ENCODE data around the gene AMH. TPM values are rescaled to one million over a fixed set of nuclear protein-coding genes. Genes with fewer than 3 reads are reported as not detected.
A peak's percentile ranks its signal among the peaks of the same experiment; 100 is the strongest.

Gene AMH
- total and polyA plus RNA-seq, 2 of the 13 experiments (the other 11 are each of a cell fraction or from before 2014, with no cell fraction given) = 0.03 to 0.18 TPM

DNA sequence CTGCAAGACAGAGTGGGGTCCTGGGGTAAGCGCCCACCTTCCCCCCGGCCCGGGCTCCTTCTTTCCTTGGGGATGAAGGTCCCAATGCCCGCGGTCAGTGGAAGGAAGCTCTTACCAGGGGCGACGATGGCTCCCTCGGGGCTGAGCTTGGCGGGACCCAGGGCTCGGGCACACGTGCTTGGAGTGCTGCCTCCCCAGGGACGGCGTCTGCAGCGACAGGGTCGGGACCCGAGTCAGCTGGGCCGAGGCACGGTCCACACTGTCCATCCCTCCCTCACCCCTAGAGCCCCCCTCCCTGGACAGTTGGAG is 3.6 kb downstream of the AMH start (continued):
- TF ChIP-seq HMGXB4 (CRISPR knock-in tag; IDR thresholded peaks at IDR 0.05; ENCODE audit: borderline replicate concordance in 1 of 2, low read depth in 1 of 2) (no peak), ZSCAN20 (CRISPR knock-in tag; IDR thresholded peaks at IDR 0.05; ENCODE audit: borderline replicate concordance) (peak; percentile 98; the same call in 1 of the 2 replicates), ZNF530 (CRISPR knock-in tag; IDR thresholded peaks at IDR 0.05; ENCODE audit: low read depth) (no peak), KDM2A (CRISPR knock-in tag; IDR thresholded peaks at IDR 0.05; ENCODE audit: borderline replicate concordance, low read depth) (no peak), ZNF251 (CRISPR knock-in tag; IDR thresholded peaks at IDR 0.05) (no peak), CENPT (CRISPR knock-in tag; IDR thresholded peaks at IDR 0.05; ENCODE audit: low read depth) (0 out of 2 replicates have a peak, but pooled peaks have one; percentile 64), MIXL1 (CRISPR knock-in tag; IDR thresholded peaks at IDR 0.05) (no peak), SATB2 (CRISPR knock-in tag; IDR thresholded peaks at IDR 0.05) (peak; percentile 90), NFKB2 (CRISPR knock-in tag; IDR thresholded peaks at IDR 0.05; ENCODE audit: borderline replicate concordance) (peak; percentile 84; the same call in 1 of the 2 replicates), CCAR2 (optimal IDR thresholded peaks at IDR 0.05; ENCODE audit: low read depth, low read length) (no peak), KDM4B (CRISPR knock-in tag; IDR thresholded peaks at IDR 0.05) (no peak), REXO4 (CRISPR knock-in tag; IDR thresholded peaks at IDR 0.05; ENCODE audit: borderline replicate concordance) (no peak), ZNF644 (CRISPR knock-in tag; IDR thresholded peaks at IDR 0.05; ENCODE audit: low read depth) (no peak), ZNF652 (CRISPR knock-in tag; IDR thresholded peaks at IDR 0.05; ENCODE audit: borderline replicate concordance, low read depth) (no peak), WIZ (CRISPR knock-in tag; IDR thresholded peaks at IDR 0.05) (no peak), JDP2 (CRISPR knock-in tag; IDR thresholded peaks at IDR 0.05; ENCODE audit: borderline replicate concordance) (no peak; the same call in 1 of the 2 replicates), ARID3A (IDR thresholded peaks at IDR 0.05; ENCODE audit: low read depth, low read length) (no peak), KLF13 (CRISPR knock-in tag; IDR thresholded peaks at IDR 0.05) (peak; percentile 76; the same call in 1 of the 2 replicates)
- TF ChIP-seq, protein P1, sequence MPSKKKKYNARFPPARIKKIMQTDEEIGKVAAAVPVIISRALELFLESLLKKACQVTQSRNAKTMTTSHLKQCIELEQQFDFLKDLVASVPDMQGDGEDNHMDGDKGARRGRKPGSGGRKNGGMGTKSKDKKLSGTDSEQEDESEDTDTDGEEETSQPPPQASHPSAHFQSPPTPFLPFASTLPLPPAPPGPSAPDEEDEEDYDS (CRISPR knock-in tag; IDR thresholded peaks at IDR 0.05) = no peak

All from HepG2 (cell line).